ENCODE data around the gene TXLNA. TPM values are rescaled to one million over a fixed set of nuclear protein-coding genes. Genes with fewer than 3 reads are reported as not detected.

TXLNA gene
- total RNA-seq, 1 donor from 2014 or later, result 55.6 TPM

- no peak for DNase-seq (ENCODE audit: low spot score, unreplicated experiment)
- H3K9me3 Mint-ChIP-seq (ENCODE audit: low read depth), result no peaks in the 10 kb centered on the region
- H3K4me3 Mint-ChIP-seq (ENCODE audit: low read depth), result peak overlapping the region; percentile 92
- peaks cover 15% of the 10 kb centered on the region for H3K36me3 Mint-ChIP-seq (ENCODE audit: insufficient read depth)
- TF ChIP-seq, protein P1, sequence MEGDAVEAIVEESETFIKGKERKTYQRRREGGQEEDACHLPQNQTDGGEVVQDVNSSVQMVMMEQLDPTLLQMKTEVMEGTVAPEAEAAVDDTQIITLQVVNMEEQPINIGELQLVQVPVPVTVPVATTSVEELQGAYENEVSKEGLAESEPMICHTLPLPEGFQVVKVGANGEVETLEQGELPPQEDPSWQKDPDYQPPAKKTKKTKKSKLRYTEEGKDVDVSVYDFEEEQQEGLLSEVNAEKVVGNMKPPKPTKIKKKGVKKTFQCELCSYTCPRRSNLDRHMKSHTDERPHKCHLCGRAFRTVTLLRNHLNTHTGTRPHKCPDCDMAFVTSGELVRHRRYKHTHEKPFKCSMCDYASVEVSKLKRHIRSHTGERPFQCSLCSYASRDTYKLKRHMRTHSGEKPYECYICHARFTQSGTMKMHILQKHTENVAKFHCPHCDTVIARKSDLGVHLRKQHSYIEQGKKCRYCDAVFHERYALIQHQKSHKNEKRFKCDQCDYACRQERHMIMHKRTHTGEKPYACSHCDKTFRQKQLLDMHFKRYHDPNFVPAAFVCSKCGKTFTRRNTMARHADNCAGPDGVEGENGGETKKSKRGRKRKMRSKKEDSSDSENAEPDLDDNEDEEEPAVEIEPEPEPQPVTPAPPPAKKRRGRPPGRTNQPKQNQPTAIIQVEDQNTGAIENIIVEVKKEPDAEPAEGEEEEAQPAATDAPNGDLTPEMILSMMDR (IDR thresholded peaks at IDR 0.05; ENCODE audit: unreplicated experiment), result no peak
- no peaks in the 10 kb centered on the region for H3K27me3 Mint-ChIP-seq
- peak overlapping the region; percentile 96 for H3K27ac Mint-ChIP-seq
- H3K4me1 Mint-ChIP-seq (ENCODE audit: low read depth), result peaks cover 15% of the 10 kb centered on the region
These were observed 1.6 kb downstream of the TXLNA start for GRCh38 chr1:32181065-32181464.

GRCh38 chr1:32181563-32181962, 2.1 kb downstream of the TXLNA start:
- Mint-ChIP-seq H3K27ac (peak overlapping the region; percentile 64), H3K27me3 (no peaks in the 10 kb centered on the region), H3K4me3 (ENCODE audit: low read depth) (peak overlapping the region; percentile 92), H3K36me3 (ENCODE audit: insufficient read depth) (peaks cover 18% of the 10 kb centered on the region), H3K9me3 (ENCODE audit: low read depth) (no peaks in the 10 kb centered on the region), H3K4me1 (ENCODE audit: low read depth) (peaks cover 15% of the 10 kb centered on the region)
- DNase-seq (ENCODE audit: low spot score, unreplicated experiment), result no peak
- TF ChIP-seq, protein P1 (IDR thresholded peaks at IDR 0.05; ENCODE audit: unreplicated experiment), result no peak

DNA sequence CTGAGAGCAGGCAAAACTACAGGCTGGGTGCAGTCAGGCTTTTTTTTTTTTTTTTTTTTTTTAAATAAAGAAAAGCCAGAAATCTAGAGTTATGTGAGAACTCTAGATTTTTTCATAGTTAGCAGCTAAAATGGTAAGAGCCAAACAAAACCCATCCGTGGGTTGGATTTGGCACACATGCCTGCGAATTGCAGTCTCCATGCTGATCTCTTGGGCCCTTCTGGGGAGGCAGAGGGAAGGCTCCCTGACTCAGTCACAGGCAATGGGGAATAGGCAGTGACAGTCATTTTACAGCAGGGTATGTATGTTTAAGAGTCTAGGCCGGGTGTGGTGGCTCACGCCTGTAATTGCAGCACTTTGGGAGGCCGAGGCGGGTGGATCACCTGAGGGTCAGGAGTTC, 2.6 kb downstream of the TXLNA start:
- peaks cover 19% of the 10 kb centered on the region for H3K36me3 Mint-ChIP-seq (ENCODE audit: insufficient read depth)
- no peaks in the 10 kb centered on the region for H3K27me3 Mint-ChIP-seq
- H3K4me3 Mint-ChIP-seq (ENCODE audit: low read depth), result no peak overlapping the region
- H3K27ac Mint-ChIP-seq, result no peak overlapping the region
- DNase-seq (ENCODE audit: low spot score, unreplicated experiment), result no peak
- TF ChIP-seq, protein P1 (IDR thresholded peaks at IDR 0.05; ENCODE audit: unreplicated experiment), result no peak
- no peaks in the 10 kb centered on the region for H3K9me3 Mint-ChIP-seq (ENCODE audit: low read depth)
- H3K4me1 Mint-ChIP-seq (ENCODE audit: low read depth), result peaks cover 15% of the 10 kb centered on the region

DNA sequence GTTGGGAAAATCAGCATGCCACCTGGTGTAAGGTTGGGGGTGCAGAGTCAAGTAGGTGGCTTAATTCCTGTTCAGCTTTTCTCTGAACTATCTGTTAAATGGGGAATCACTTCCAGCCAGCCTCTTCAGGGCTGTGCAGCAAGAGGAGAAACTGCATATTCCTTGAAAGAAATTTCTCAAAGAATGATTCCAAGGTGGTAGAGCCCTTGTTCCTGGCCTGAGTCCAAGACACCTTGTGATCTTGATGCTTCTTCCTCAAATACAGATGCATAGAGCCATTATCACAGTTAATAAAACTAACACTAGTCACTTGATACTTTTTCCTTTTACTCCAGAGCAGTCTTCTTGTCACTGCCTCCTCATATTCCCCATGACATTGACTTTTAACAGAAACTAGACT, 5.2 kb downstream of the TXLNA start:
- Mint-ChIP-seq H3K4me3 (ENCODE audit: low read depth) (no peak overlapping the region), H3K27ac (no peak overlapping the region), H3K36me3 (ENCODE audit: insufficient read depth) (peaks cover 27% of the 10 kb centered on the region), H3K9me3 (ENCODE audit: low read depth) (no peaks in the 10 kb centered on the region), H3K27me3 (no peaks in the 10 kb centered on the region), H3K4me1 (ENCODE audit: low read depth) (peaks cover 14% of the 10 kb centered on the region)
- DNase-seq (ENCODE audit: low spot score, unreplicated experiment), result no peak
- TF ChIP-seq, protein P1 (IDR thresholded peaks at IDR 0.05; ENCODE audit: unreplicated experiment), result no peak

GRCh38 chr1:32186077-32186476, 6.6 kb downstream of the TXLNA start:
- no peak for DNase-seq (ENCODE audit: low spot score, unreplicated experiment)
- Mint-ChIP-seq H3K4me1 (ENCODE audit: low read depth) (peaks cover 3% of the 10 kb centered on the region), H3K27ac (peak overlapping the region; percentile 68), H3K9me3 (ENCODE audit: low read depth) (no peaks in the 10 kb centered on the region), H3K36me3 (ENCODE audit: insufficient read depth) (peaks cover 33% of the 10 kb centered on the region), H3K4me3 (ENCODE audit: low read depth) (no peak overlapping the region), H3K27me3 (no peaks in the 10 kb centered on the region)
- TF ChIP-seq, protein P1 (IDR thresholded peaks at IDR 0.05; ENCODE audit: unreplicated experiment), result no peak

Measured in progenitor cell of endocrine pancreas (in vitro differentiated cells).